Ectodermal cell (in vitro differentiated cells): ENCODE results near the gene DOK6.
"Not testable (repeated sequence)": the region's sequence is repeated elsewhere in the genome, so short reads cannot be mapped to it uniquely, and the experiment has no call there.

Source experiments
- H3K27ac ChIP-seq: 2 replicates; pipeline ENCODE4 v1.7.0; 2013; ENCODE audit warnings: mild to moderate bottlenecking, low read depth, low read length; ENCODE audit not compliant: insufficient read depth, poor library complexity, severe bottlenecking
- H3K27me3 ChIP-seq: 2 replicates; pipeline ENCODE4 v1.7.0; 2013; ENCODE audit warnings: mild to moderate bottlenecking, low read length; ENCODE audit not compliant: insufficient read depth, control insufficient read depth, poor library complexity, severe bottlenecking
- H3K36me3 ChIP-seq: one replicate; pipeline ENCODE4 v1.7.0; 2013; ENCODE audit warnings: low read length; ENCODE audit not compliant: control insufficient read depth, insufficient read depth
- H3K4me1 ChIP-seq: one replicate; pipeline ENCODE4 v1.7.0; 2013; ENCODE audit warnings: low read length; ENCODE audit not compliant: control insufficient read depth, insufficient read depth
- H3K4me3 ChIP-seq: 2 replicates; pipeline ENCODE4 v1.7.0; 2013; ENCODE audit warnings: low read depth, low read length, control low read depth; ENCODE audit not compliant: insufficient read depth
- H3K9me3 ChIP-seq: 2 replicates; pipeline ENCODE4 v1.7.0; 2013; ENCODE audit warnings: mild to moderate bottlenecking, low read length, moderate library complexity; ENCODE audit not compliant: control insufficient read depth
- WGBS, 2 experiments: methylation state at CpG; one replicate each; pipeline ENCODE4 v1.1.7; 2013; ENCODE audit warnings: missing lambda C conversion rate in 2 of 2; 5-methylcytosine and 5-hydroxymethylcytosine counted together

DOK6 gene

GRCh38 chr18:69854455-69854854, 453.8 kb downstream of the DOK6 start:
- 83 to 97% methylated on average over 1 of the region's 1 CpG for WGBS, 2 experiments
- Histone ChIP-seq H3K4me1 (no peaks in the 10 kb centered on the region), H3K27me3 (no peaks in the 10 kb centered on the region), H3K36me3 (no peaks in the 10 kb centered on the region), H3K4me3 (no peak overlapping the region), H3K27ac (no peak overlapping the region), H3K9me3 (no peaks in the 10 kb centered on the region)

GRCh38 chr18:69858897-69859296, 458.2 kb downstream of the DOK6 start:
- Histone ChIP-seq H3K36me3 (no peaks in the 10 kb centered on the region), H3K27me3 (no peaks in the 10 kb centered on the region), H3K4me3 (no peak overlapping the region), H3K4me1 (no peaks in the 10 kb centered on the region), H3K27ac (no peak overlapping the region), H3K9me3 (no peaks in the 10 kb centered on the region)
- 93 to 95% methylated on average over 4 to 5 of the region's 5 CpGs for WGBS, 2 experiments

DNA sequence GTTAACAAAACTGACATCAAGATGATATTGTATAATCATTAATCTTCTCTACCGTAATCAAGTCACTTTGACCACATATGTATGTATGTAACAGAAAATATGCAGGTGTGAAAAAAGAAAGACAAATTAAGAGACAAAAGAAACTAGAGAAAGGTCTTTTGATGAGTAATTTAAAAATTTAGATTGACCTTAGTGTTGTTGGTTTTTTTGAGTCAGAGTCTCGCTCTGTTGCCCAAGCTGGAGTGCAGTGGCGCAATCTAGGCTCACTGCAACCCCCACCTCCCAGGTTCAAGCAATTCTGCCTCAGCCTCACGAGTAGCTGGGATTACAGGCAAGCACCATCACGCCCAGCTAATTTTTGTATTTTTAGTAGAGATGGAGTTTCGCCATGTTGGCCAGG, 464.1 kb downstream of the DOK6 start:
- not testable (repeated sequence) for H3K27me3 ChIP-seq, H3K27ac ChIP-seq, H3K36me3 ChIP-seq, H3K4me3 ChIP-seq, H3K4me1 ChIP-seq, H3K9me3 ChIP-seq
- WGBS, 2 experiments: 88 to 95% methylated on average over 5 of the region's 6 CpGs

GRCh38 chr18:69865776-69866175, 465.1 kb downstream of the DOK6 start:
- H3K4me1 ChIP-seq: no peaks in the 10 kb centered on the region
- H3K27me3 ChIP-seq: no peaks in the 10 kb centered on the region
- no peak overlapping the region for H3K27ac ChIP-seq
- no peak overlapping the region for H3K4me3 ChIP-seq
- H3K36me3 ChIP-seq: no peaks in the 10 kb centered on the region
- no peaks in the 10 kb centered on the region for H3K9me3 ChIP-seq
- WGBS, 2 experiments: 38 to 43% methylated on average over 4 of the region's 4 CpGs

DNA sequence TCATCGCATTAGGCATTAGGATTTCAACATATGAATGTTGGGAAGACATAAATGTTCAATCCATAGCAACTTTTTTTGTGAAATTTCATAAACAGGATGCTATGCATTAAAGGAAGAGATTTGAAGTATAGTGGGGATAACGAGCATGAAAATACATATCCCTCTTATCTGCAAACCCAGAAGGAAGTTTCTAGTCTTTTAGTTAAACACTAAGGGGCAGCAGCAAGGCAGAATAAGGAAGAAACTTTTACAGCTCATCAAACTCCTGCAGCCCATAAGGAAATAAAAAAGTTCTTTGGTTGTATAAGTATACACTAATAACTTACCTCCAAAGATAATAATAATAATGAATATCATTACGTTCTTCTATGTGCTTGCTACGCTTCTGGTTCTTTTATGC, 465.5 kb downstream of the DOK6 start:
- Histone ChIP-seq H3K36me3 (no peaks in the 10 kb centered on the region), H3K4me1 (no peaks in the 10 kb centered on the region), H3K4me3 (no peak overlapping the region), H3K27ac (no peak overlapping the region), H3K9me3 (no peaks in the 10 kb centered on the region), H3K27me3 (no peaks in the 10 kb centered on the region)
- WGBS, 2 experiments: 100% methylated on average over 2 to 4 of the region's 4 CpGs

DNA sequence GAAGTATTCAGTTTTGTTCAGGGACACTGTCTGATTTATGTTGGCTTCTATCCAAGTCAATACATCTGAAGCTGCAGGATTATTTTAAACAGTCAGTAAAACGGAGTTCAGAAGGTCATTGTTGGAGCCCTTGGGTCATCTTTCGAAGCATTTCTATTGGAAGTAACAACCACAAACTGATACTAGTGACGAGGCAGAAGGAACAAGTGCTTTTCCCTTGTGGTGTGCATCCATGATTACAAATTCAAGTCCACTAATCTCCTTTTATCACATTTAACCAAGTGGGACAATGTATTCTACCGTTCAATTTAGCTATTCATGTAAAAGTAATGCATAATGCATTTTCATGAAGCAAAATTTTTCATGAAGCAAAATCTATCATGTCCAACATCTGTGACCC, 470.0 kb downstream of the DOK6 start:
- no peaks in the 10 kb centered on the region for H3K36me3 ChIP-seq
- H3K4me1 ChIP-seq: no peaks in the 10 kb centered on the region
- H3K4me3 ChIP-seq: no peak overlapping the region
- no peaks in the 10 kb centered on the region for H3K9me3 ChIP-seq
- WGBS, 2 experiments: 89 to 93% methylated on average over 4 of the region's 4 CpGs
- no peak overlapping the region for H3K27ac ChIP-seq
- H3K27me3 ChIP-seq: no peaks in the 10 kb centered on the region

- WGBS, 2 experiments: 90 to 96% methylated on average over 2 of the region's 2 CpGs
- H3K4me1 ChIP-seq: no peaks in the 10 kb centered on the region
- no peak overlapping the region for H3K27ac ChIP-seq
- H3K4me3 ChIP-seq: no peak overlapping the region
- H3K36me3 ChIP-seq: no peaks in the 10 kb centered on the region
- H3K27me3 ChIP-seq: no peaks in the 10 kb centered on the region
- H3K9me3 ChIP-seq: no peaks in the 10 kb centered on the region
These were observed 470.7 kb downstream of the DOK6 start for GRCh38 chr18:69871363-69871762.

DNA sequence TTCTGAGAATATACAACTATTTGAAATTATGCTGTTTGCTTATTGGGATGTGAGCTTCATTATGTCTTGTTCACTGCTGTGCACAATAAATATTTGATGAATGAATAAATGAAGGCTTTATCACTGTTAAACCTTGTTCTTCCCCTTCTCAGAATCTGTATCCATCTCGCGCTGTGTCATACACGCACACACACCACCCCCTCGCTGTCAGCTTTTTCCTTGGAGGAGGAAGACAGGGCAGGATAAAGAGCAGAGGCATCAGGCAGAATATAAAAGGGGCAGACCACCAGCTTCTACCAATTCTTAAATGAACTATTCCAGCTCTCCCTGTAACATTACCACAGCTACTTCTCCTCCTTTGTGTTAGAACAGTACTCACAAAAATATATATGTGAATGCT, 472.0 kb downstream of the DOK6 start:
- WGBS, 2 experiments: 92 to 98% methylated on average over 4 of the region's 4 CpGs
- Histone ChIP-seq H3K36me3 (no peaks in the 10 kb centered on the region), H3K9me3 (no peaks in the 10 kb centered on the region)

GRCh38 chr18:69874058-69874457, 473.4 kb downstream of the DOK6 start:
- H3K27ac ChIP-seq: no peak overlapping the region
- H3K36me3 ChIP-seq: no peaks in the 10 kb centered on the region
- H3K4me3 ChIP-seq: no peak overlapping the region
- no peaks in the 10 kb centered on the region for H3K27me3 ChIP-seq
- no peaks in the 10 kb centered on the region for H3K9me3 ChIP-seq
- no peaks in the 10 kb centered on the region for H3K4me1 ChIP-seq
- WGBS, 2 experiments: 91 to 93% methylated on average over 2 of the region's 2 CpGs

More for the DNA sequence above, 472.0 kb downstream of the DOK6 start:
- Histone ChIP-seq H3K27me3 (no peaks in the 10 kb centered on the region), H3K4me1 (no peaks in the 10 kb centered on the region), H3K27ac (no peak overlapping the region), H3K4me3 (no peak overlapping the region)

DNA sequence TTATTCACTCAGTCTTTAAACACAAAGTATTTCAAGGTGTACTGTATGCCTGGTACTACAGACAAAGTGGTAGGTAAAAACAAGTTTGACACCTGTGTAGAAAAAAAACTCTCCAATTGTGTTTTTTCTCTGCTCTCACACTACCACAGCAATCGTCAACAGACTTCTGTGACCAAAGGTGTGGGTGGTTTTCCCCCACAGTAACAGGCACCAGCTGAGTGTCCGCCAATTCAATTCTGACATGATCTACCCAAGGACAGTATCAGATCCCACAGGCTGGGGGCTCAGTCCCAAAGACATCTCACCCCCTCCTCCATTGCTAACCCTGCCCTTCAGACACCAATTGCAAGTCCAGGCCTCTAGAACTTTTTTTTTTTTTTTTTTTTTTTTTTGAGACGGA, 475.8 kb downstream of the DOK6 start:
- Histone ChIP-seq H3K4me3 (no peak overlapping the region), H3K27me3 (no peaks in the 10 kb centered on the region)
- 83 to 94% methylated on average over 2 to 3 of the region's 3 CpGs for WGBS, 2 experiments

GRCh38 chr18:69878213-69878933, 477.7 kb downstream of the DOK6 start:
- no peak overlapping the region for H3K27ac ChIP-seq
- no peaks in the 10 kb centered on the region for H3K36me3 ChIP-seq
- no peaks in the 10 kb centered on the region for H3K27me3 ChIP-seq
- H3K4me3 ChIP-seq: no peak overlapping the region
- 77 to 82% methylated on average over 6 of the region's 6 CpGs for WGBS, 2 experiments
- no peaks in the 10 kb centered on the region for H3K9me3 ChIP-seq
- H3K4me1 ChIP-seq: no peaks in the 10 kb centered on the region

More for the DNA sequence above, 475.8 kb downstream of the DOK6 start:
- no peaks in the 10 kb centered on the region for H3K9me3 ChIP-seq
- H3K27ac ChIP-seq: no peak overlapping the region
- no peaks in the 10 kb centered on the region for H3K4me1 ChIP-seq
- H3K36me3 ChIP-seq: no peaks in the 10 kb centered on the region
